ENCODE data around the gene SHB.

DNA sequence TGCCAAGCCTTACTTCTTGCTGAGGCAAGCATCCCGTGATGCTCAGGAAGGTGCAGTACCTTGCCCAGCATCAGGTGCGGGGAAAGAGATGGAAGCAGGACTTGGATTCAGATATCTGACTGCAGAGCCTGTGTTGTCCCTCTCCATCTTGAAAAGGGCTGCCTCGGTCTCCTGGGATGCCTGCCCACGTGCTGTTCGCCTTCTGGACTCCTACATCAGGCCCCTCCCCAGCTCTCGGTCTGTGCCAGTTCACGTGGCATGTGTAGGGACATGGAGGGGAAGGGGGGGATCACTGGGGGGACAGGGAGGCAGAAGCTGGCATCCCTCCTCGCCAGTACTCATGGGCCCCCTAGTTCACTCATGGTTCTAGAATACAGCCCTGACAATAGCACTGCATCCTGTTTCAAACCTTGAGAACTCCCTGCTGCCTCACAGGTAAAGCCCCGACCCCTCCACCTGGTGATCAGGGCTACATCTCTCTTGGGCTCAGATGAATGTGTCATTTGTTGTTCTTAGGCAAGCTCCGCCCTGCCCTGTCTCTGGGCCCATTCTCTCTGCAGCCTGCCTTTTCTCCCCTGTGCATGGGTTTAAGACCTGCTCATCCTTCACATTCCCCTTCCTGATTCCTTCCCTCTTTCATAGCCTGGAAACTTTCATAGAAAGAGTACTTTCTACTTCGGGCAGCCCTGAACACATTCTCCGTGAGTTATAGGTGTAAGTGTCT, 126.2 kb downstream of the SHB start:
- TF ChIP-seq, protein P1, sequence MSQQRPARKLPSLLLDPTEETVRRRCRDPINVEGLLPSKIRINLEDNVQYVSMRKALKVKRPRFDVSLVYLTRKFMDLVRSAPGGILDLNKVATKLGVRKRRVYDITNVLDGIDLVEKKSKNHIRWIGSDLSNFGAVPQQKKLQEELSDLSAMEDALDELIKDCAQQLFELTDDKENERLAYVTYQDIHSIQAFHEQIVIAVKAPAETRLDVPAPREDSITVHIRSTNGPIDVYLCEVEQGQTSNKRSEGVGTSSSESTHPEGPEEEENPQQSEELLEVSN (IDR thresholded peaks at IDR 0.05), result no peak
- TF ChIP-seq, protein P2, sequence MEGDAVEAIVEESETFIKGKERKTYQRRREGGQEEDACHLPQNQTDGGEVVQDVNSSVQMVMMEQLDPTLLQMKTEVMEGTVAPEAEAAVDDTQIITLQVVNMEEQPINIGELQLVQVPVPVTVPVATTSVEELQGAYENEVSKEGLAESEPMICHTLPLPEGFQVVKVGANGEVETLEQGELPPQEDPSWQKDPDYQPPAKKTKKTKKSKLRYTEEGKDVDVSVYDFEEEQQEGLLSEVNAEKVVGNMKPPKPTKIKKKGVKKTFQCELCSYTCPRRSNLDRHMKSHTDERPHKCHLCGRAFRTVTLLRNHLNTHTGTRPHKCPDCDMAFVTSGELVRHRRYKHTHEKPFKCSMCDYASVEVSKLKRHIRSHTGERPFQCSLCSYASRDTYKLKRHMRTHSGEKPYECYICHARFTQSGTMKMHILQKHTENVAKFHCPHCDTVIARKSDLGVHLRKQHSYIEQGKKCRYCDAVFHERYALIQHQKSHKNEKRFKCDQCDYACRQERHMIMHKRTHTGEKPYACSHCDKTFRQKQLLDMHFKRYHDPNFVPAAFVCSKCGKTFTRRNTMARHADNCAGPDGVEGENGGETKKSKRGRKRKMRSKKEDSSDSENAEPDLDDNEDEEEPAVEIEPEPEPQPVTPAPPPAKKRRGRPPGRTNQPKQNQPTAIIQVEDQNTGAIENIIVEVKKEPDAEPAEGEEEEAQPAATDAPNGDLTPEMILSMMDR (IDR thresholded peaks at IDR 0.05; ENCODE audit: control extremely low read depth in 1 of 3, insufficient read depth in 1 of 3, low read depth in 1 of 3, low read length in 3 of 3), result no peak
- no peak for TF ChIP-seq ASH2L (IDR thresholded peaks at IDR 0.05; ENCODE audit: low read length)
- no peak for TF ChIP-seq CHD1 (IDR thresholded peaks at IDR 0.05; ENCODE audit: low read depth, low read length)
- TF ChIP-seq CEBPB (IDR thresholded peaks at IDR 0.05; ENCODE audit: low read depth, low read length), result no peak
